ENCODE results near the gene ANXA7.
"Not testable (repeated sequence)": the region's sequence is repeated elsewhere in the genome, so short reads cannot be mapped to it uniquely, and the experiment has no call there.

The ANXA7 gene

DNA sequence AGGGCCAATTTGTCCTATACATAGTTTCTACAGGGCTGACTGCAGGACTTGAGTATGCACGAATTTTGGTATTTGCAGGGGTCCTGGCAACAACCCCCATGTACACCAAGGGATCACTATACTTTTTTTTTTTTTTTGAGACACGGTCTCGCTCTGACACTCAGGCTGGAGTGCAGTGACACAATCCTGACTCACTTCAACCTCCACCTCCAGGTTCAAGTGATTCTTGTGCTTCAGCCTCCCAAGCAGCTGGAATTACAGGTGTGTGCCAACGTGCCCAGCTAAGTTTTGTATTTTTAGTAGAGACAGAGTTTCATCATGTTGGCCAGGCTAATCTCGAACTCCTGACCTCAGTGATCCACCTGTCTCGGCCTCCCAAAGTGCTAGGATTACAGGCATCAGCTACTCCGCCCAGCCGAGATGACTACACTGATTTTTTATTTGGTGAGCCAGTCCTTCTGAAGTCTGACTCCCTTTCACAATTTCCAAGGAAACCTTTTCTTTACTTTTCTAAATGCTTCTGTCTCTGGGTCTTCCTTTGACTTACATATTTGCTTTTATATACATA lies 75.0 kb downstream of the ANXA7 start:
- no peak for DNase-seq
- Histone ChIP-seq H3K4me3 (no peak overlapping the region), H3K27ac (no peak overlapping the region), H3K27me3 (no peaks in the 10 kb centered on the region), H3K4me1 (no peaks in the 10 kb centered on the region), H3K9me3 (no peaks in the 10 kb centered on the region), H3K36me3 (peaks cover 0 to 10% (median 0%) of the 10 kb centered on the region in 3 donors)
- TF ChIP-seq, protein P1, sequence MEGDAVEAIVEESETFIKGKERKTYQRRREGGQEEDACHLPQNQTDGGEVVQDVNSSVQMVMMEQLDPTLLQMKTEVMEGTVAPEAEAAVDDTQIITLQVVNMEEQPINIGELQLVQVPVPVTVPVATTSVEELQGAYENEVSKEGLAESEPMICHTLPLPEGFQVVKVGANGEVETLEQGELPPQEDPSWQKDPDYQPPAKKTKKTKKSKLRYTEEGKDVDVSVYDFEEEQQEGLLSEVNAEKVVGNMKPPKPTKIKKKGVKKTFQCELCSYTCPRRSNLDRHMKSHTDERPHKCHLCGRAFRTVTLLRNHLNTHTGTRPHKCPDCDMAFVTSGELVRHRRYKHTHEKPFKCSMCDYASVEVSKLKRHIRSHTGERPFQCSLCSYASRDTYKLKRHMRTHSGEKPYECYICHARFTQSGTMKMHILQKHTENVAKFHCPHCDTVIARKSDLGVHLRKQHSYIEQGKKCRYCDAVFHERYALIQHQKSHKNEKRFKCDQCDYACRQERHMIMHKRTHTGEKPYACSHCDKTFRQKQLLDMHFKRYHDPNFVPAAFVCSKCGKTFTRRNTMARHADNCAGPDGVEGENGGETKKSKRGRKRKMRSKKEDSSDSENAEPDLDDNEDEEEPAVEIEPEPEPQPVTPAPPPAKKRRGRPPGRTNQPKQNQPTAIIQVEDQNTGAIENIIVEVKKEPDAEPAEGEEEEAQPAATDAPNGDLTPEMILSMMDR (IDR thresholded peaks at IDR 0.05) = no peak
- intact Hi-C loops (cut with DNase I; ENCODE audit: low total_unique reads) = no loop called here

- Histone ChIP-seq H3K36me3 (no peaks in the 10 kb centered on the region), H3K4me3 (no peak overlapping the region), H3K27ac (no peak overlapping the region), H3K27me3 (no peaks in the 10 kb centered on the region), H3K4me1 (no peaks in the 10 kb centered on the region), H3K9me3 (no peaks in the 10 kb centered on the region)
- DNase-seq = no peak
- TF ChIP-seq, protein P1 (IDR thresholded peaks at IDR 0.05) = no peak
- intact Hi-C loops (cut with DNase I; ENCODE audit: low total_unique reads) = no loop called here
Measured at GRCh38 chr10:73333202-73333601, 80.7 kb downstream of the ANXA7 start.

GRCh38 chr10:73332379-73332778 lies 81.5 kb downstream of the ANXA7 start:
- Histone ChIP-seq H3K4me3 (no peak overlapping the region), H3K36me3 (no peaks in the 10 kb centered on the region), H3K27ac (no peak overlapping the region), H3K27me3 (no peaks in the 10 kb centered on the region), H3K9me3 (no peaks in the 10 kb centered on the region), H3K4me1 (no peaks in the 10 kb centered on the region)
- intact Hi-C loops (cut with DNase I; ENCODE audit: low total_unique reads) = no loop called here
- TF ChIP-seq, protein P1 (IDR thresholded peaks at IDR 0.05) = no peak
- no peak for DNase-seq

DNA sequence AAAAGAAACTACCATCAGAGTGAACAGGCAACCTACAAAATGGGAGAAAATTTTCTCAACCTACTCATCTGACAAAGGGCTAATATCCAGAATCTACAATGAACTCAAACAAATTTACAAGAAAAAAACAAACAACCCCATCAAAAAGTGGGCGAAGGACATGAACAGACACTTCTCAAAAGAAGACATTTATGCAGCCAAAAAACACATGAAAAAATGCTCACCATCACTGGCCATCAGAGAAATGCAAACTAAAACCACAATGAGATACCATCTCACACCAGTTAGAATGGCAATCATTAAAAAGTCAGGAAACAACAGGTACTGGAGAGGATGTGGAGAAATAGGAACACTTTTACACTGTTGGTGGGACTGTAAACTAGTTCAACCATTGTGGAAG lies 85.3 kb downstream of the ANXA7 start:
- H3K36me3 ChIP-seq; H3K4me1 ChIP-seq; DNase-seq; H3K4me3 ChIP-seq; H3K27me3 ChIP-seq; H3K27ac ChIP-seq; H3K9me3 ChIP-seq; intact Hi-C loops (cut with DNase I; ENCODE audit: low total_unique reads): not testable (repeated sequence)

DNA sequence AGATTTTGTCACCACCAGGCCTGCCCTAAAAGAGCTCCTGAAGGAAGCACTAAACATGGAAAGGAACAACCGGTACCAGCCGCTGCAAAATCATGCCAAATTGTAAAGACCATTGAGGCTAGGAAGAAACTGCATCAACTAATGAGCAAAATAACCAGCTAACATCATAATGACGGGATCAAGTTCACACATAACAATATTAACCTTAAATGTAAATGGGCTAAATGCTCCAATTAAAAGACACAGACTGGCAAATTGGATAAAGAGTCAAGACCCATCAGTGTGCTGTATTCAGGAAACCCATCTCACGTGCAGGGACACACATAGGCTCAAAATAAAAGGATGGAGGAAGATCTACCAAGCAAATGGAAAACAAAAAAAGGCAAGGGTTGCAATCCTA lies 88.6 kb downstream of the ANXA7 start:
- H3K4me1 ChIP-seq; H3K9me3 ChIP-seq; H3K27me3 ChIP-seq; intact Hi-C loops (cut with DNase I; ENCODE audit: low total_unique reads); DNase-seq; H3K27ac ChIP-seq; H3K36me3 ChIP-seq; H3K4me3 ChIP-seq: not testable (repeated sequence)
